Measurements from ENCODE around the gene PLCG2. TPM values are rescaled to one million over a fixed set of nuclear protein-coding genes. Genes with fewer than 3 reads are reported as not detected.

The PLCG2 gene
- polyA plus RNA-seq, 1 donor from 2014 or later: not detected

DNA sequence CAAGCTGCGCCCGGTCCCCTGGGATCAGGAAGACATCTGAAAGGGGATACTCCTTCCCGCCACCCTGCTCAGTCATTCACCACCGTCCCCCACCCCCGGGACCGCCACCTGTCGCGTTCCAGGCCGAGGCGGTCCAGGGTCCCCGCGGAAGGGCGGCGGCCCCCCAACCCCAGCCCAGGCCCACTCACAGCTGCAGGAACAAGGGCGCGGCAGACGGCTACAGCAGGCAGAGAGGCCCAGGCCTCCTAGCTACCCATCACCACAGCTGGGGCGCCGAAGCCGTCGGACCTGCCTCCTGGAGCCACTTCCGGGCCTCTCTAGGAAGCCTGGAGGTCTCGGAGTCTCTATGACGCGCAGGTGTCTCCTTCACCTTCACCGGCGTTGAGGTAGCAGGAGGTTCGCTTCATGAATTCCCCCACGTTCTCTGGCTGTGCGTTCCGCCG lies 232.1 kb downstream of the PLCG2 start, which contains the start of gene SDR42E1:
TSS of gene SDR42E1 (minus strand) at position 272 of the 443 bp plus-strand sequence. CDS start 10,612 bp downstream, outside the sequence.
- no peak for TF ChIP-seq EP300 (conservative IDR thresholded peaks at IDR 0.05; ENCODE audit: poor library complexity, severe bottlenecking)
- H3K36me3 ChIP-seq (ENCODE audit: insufficient read depth, low read length): no peaks in the 10 kb centered on the region
- H3K9me2 ChIP-seq (ENCODE audit: insufficient read depth, low read length): no peaks in the 10 kb centered on the region
- H3K9me3 ChIP-seq (ENCODE audit: low read length): no peaks in the 10 kb centered on the region
- H3K4me2 ChIP-seq (ENCODE audit: low read length): no peak within 1 kb of the TSS
- no peaks in the 10 kb centered on the region for H3K27me3 ChIP-seq (ENCODE audit: insufficient read depth, low read depth, low read length)
- H3K79me2 ChIP-seq (replicated peaks; ENCODE audit: insufficient read depth, low read length): no peaks in the 10 kb centered on the region
- H4K20me1 ChIP-seq (ENCODE audit: insufficient read depth): no peaks in the 10 kb centered on the region
- H2AFZ ChIP-seq (ENCODE audit: low read depth, low read length): no peak within 1 kb of the TSS
- no peaks in the 10 kb centered on the region for H3F3A ChIP-seq (ENCODE audit: insufficient read depth, low read length, poor library complexity, severe bottlenecking)
- H3K9ac ChIP-seq (ENCODE audit: low read length): no peak within 1 kb of the TSS
- H3K27ac ChIP-seq (ENCODE audit: low read length): no peak within 1 kb of the TSS
- H3K4me3 ChIP-seq (ENCODE audit: low read length): no peak within 1 kb of the TSS

Other genes starting within 250 kb of the PLCG2 start
- gene SDR42E1, start 232.2 kb downstream of the PLCG2 start, polyA plus RNA-seq: 0.02 TPM in 1 of 2 replicates, not detected in the other